Neural progenitor cell (in vitro differentiated cells): ENCODE results near the gene STX2. TPM values are rescaled to one million over a fixed set of nuclear protein-coding genes. Genes with fewer than 3 reads are reported as not detected.
A peak's percentile ranks its signal among the peaks of the same experiment; 100 is the strongest.

Source experiments
- DNase-seq: peaks from one replicate; pipeline ENCODE4 v3.0.0-alpha.2; 2016; ENCODE audit warnings: low spot score
- H2AFZ ChIP-seq: fragments of 200-600 bp; sonication (generic); replicated peaks from 2 replicates; pipeline ENCODE4 v1.6.1; 2016; ENCODE audit warnings: antibody characterized with exemption
- H3F3A ChIP-seq: fragments of 200-600 bp; sonication (generic); 2 replicates; pipeline ENCODE4 v1.6.1; 2016; ENCODE audit warnings: antibody characterized with exemption, low read depth
- H3K27ac ChIP-seq: fragments of 200-600 bp; sonication (generic); 2 replicates; pipeline ENCODE4 v1.5.1; 2016; ENCODE audit warnings: mild to moderate bottlenecking
- H3K27me3 ChIP-seq: fragments of 200-600 bp; sonication (generic); 2 replicates; pipeline ENCODE4 v1.6.1; 2016; ENCODE audit warnings: mild to moderate bottlenecking, moderate library complexity
- H3K36me3 ChIP-seq: fragments of 200-600 bp; sonication (generic); 2 replicates; pipeline ENCODE4 v1.5.1; 2016
- H3K4me1 ChIP-seq: fragments of 200-600 bp; sonication (generic); 2 replicates; pipeline ENCODE4 v1.6.1; 2016; ENCODE audit warnings: mixed run types
- H3K4me2 ChIP-seq: fragments of 200-600 bp; sonication (generic); 2 replicates; pipeline ENCODE4 v1.6.1; 2016
- H3K4me3 ChIP-seq: fragments of 200-600 bp; sonication (generic); 2 replicates; pipeline ENCODE4 v1.5.1; 2016
- H3K79me2 ChIP-seq: fragments of 200-600 bp; sonication (generic); 2 replicates; pipeline ENCODE4 v1.6.1; 2016; ENCODE audit warnings: low read depth
- H3K9ac ChIP-seq: fragments of 200-600 bp; sonication (generic); 2 replicates; pipeline ENCODE4 v1.6.1; 2016
- H3K9me3 ChIP-seq: fragments of 200-600 bp; sonication (generic); 2 replicates; pipeline ENCODE4 v1.5.1; 2016; ENCODE audit warnings: low read depth
- H4K20me1 ChIP-seq: fragments of 200-600 bp; sonication (generic); 2 replicates; pipeline ENCODE4 v1.6.1; 2016; ENCODE audit warnings: low read depth
- H3K27ac Mint-ChIP-seq: 3 replicates; pipeline ENCODE4 v1.8.0; 2021; ENCODE audit warnings: mixed read lengths
- H3K27me3 Mint-ChIP-seq: 2 replicates; pipeline ENCODE4 v1.8.0; 2022; ENCODE audit warnings: low read depth, mild to moderate bottlenecking, inconsistent platforms, moderate library complexity, mixed read lengths; ENCODE audit not compliant: insufficient read depth
- H3K36me3 Mint-ChIP-seq: 3 replicates; pipeline ENCODE4 v1.8.0; 2021; ENCODE audit warnings: mixed read lengths
- H3K4me1 Mint-ChIP-seq: 3 replicates; pipeline ENCODE4 v1.8.0; 2021; ENCODE audit warnings: mixed read lengths
- H3K4me3 Mint-ChIP-seq: 3 replicates; pipeline ENCODE4 v1.8.0; 2021; ENCODE audit warnings: mild to moderate bottlenecking, moderate library complexity, mixed read lengths
- H3K9me3 Mint-ChIP-seq: 3 replicates; pipeline ENCODE4 v1.8.0; 2020; ENCODE audit warnings: mixed read lengths
- EZH2 ChIP-seq: fragments of 200-600 bp; sonication (generic); IDR thresholded peaks from 2 replicates; pipeline ENCODE4 v1.6.1; 2017; ENCODE audit warnings: antibody characterized with exemption, mild to moderate bottlenecking, moderate library complexity
- EZH2phosphoT487 ChIP-seq: fragments of 200-600 bp; sonication (generic); IDR thresholded peaks from 2 replicates; pipeline ENCODE4 v1.6.1; 2017; ENCODE audit warnings: antibody characterized with exemption
- total RNA-seq: library from RNA; depleted of rRNA; stranded (reverse); fragments of >200 nt; gene quantifications from 2 replicates; pipeline ENCODE4 v1.2.3, GENCODE V29; 2015; ENCODE audit warnings: low replicate concordance
- TF ChIP-seq, protein P1 (sequence below): fragments of 200-600 bp; sonication (generic); IDR thresholded peaks from 2 replicates; pipeline ENCODE4 v1.5.1; 2017; ENCODE audit warnings: antibody characterized with exemption, mild to moderate bottlenecking

The STX2 gene
- total RNA-seq, 1 donor from 2014 or later = 44.0 TPM

DNA sequence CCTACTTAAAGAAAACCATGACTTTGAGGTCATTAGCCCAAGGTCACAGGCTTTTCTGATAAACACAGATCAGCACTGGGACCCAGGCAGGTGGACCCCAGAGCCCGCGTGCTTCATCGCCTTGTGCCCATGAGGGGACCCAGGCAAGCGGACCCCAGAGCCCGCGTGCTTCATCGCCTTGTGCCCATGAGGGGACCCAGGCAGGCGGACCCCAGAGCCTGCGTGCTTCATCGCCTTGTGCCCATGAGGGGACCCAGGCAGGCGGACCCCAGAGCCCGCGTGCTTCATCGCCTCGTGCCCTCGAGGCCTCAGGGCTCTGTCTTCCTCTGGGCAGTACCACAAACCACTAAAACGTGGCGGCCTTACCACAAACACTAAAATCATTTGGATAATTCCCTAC is 31.7 kb downstream of the STX2 start:
- H3K27ac Mint-ChIP-seq = no peak overlapping the region

DNA sequence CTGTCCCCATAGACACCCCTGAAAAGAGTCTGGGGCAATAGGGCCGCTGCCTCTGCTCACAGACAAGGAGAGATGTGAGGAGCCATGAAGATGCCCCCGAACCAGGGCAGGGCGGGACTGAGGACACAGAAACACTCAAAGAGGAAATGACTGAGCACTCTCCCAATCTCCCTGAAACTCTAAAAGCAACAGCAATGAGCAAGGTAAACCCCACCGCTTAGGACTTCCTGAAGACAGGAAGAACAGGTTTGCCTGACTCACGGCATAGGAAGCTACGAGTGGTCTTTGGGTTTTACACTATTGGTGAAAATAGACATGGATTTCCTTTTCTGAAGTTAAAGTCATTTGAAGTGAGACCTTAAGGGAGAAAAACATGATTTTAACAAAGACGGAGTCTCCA is 32.5 kb downstream of the STX2 start:
- Mint-ChIP-seq H3K27me3 (peaks cover 2% of the 10 kb centered on the region), H3K9me3 (no peaks in the 10 kb centered on the region), H3K4me1 (no peaks in the 10 kb centered on the region), H3K27ac (peak overlapping the region; percentile 18), H3K36me3 (peaks cover 51% of the 10 kb centered on the region), H3K4me3 (no peak overlapping the region)
- Histone ChIP-seq H2AFZ (no peak overlapping the region), H3F3A (no peaks in the 10 kb centered on the region), H3K4me1 (no peaks in the 10 kb centered on the region), H3K27me3 (no peaks in the 10 kb centered on the region), H3K36me3 (no peaks in the 10 kb centered on the region), H3K4me3 (no peak overlapping the region), H3K9ac (no peak overlapping the region), H3K79me2 (no peaks in the 10 kb centered on the region), H3K27ac (no peak overlapping the region), H3K9me3 (no peaks in the 10 kb centered on the region), H4K20me1 (no peaks in the 10 kb centered on the region), H3K4me2 (no peak overlapping the region)
- DNase-seq = no peak
- TF ChIP-seq, protein P1, sequence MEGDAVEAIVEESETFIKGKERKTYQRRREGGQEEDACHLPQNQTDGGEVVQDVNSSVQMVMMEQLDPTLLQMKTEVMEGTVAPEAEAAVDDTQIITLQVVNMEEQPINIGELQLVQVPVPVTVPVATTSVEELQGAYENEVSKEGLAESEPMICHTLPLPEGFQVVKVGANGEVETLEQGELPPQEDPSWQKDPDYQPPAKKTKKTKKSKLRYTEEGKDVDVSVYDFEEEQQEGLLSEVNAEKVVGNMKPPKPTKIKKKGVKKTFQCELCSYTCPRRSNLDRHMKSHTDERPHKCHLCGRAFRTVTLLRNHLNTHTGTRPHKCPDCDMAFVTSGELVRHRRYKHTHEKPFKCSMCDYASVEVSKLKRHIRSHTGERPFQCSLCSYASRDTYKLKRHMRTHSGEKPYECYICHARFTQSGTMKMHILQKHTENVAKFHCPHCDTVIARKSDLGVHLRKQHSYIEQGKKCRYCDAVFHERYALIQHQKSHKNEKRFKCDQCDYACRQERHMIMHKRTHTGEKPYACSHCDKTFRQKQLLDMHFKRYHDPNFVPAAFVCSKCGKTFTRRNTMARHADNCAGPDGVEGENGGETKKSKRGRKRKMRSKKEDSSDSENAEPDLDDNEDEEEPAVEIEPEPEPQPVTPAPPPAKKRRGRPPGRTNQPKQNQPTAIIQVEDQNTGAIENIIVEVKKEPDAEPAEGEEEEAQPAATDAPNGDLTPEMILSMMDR = no peak
- TF ChIP-seq EZH2phosphoT487 = no peak
- TF ChIP-seq EZH2 = no peak

More for the DNA sequence above, 31.7 kb downstream of the STX2 start:
- no peaks in the 10 kb centered on the region for H3K27me3 ChIP-seq
- no peak for DNase-seq
- Mint-ChIP-seq H3K4me3 (no peak overlapping the region), H3K36me3 (peaks cover 49% of the 10 kb centered on the region), H3K27me3 (peaks cover 2% of the 10 kb centered on the region), H3K4me1 (peaks cover 1% of the 10 kb centered on the region), H3K9me3 (no peaks in the 10 kb centered on the region)
- peaks cover 5% of the 10 kb centered on the region for H3K36me3 ChIP-seq
- no peaks in the 10 kb centered on the region for H3F3A ChIP-seq
- no peaks in the 10 kb centered on the region for H3K79me2 ChIP-seq
- H2AFZ ChIP-seq = no peak overlapping the region
- peaks cover 1% of the 10 kb centered on the region for H3K4me1 ChIP-seq
- no peaks in the 10 kb centered on the region for H4K20me1 ChIP-seq
- no peak overlapping the region for H3K4me2 ChIP-seq
- H3K27ac ChIP-seq = no peak overlapping the region
- H3K9ac ChIP-seq = no peak overlapping the region
- H3K4me3 ChIP-seq = no peak overlapping the region
- no peak for TF ChIP-seq EZH2phosphoT487
- TF ChIP-seq, protein P1 = no peak
- TF ChIP-seq EZH2 = no peak
- H3K9me3 ChIP-seq = no peaks in the 10 kb centered on the region

DNA sequence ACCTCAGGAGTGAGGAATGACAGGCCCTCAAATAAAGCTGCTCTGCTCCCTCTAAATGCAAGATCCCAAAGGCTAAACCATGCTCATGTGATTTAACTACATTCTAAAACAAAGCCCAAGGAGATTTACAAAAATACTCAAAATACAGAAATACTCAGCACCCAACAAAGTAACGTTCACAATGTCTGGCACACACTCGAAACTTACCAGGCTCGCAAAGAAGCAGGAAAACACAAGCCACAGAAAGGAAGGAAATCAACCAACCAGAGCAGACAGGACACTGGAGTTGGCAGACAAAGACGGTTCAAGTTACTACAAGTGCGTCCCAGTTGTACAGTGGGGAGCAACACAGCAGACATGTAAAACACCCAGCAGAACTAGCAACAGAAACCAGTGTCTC is 33.4 kb downstream of the STX2 start:
- H3K4me3 ChIP-seq = no peak overlapping the region
- Mint-ChIP-seq H3K36me3 (peaks cover 48% of the 10 kb centered on the region), H3K27me3 (peaks cover 2% of the 10 kb centered on the region), H3K4me3 (no peak overlapping the region), H3K27ac (no peak overlapping the region), H3K4me1 (no peaks in the 10 kb centered on the region), H3K9me3 (no peaks in the 10 kb centered on the region)
- no peak overlapping the region for H2AFZ ChIP-seq
- H4K20me1 ChIP-seq = no peaks in the 10 kb centered on the region
- DNase-seq = no peak
- H3F3A ChIP-seq = no peaks in the 10 kb centered on the region
- no peak overlapping the region for H3K27ac ChIP-seq
- H3K79me2 ChIP-seq = no peaks in the 10 kb centered on the region
- TF ChIP-seq EZH2 (no peak), EZH2phosphoT487 (no peak)
- TF ChIP-seq, protein P1 = no peak
- no peaks in the 10 kb centered on the region for H3K9me3 ChIP-seq
- no peaks in the 10 kb centered on the region for H3K4me1 ChIP-seq
- H3K36me3 ChIP-seq = no peaks in the 10 kb centered on the region
- H3K9ac ChIP-seq = no peak overlapping the region
- no peak overlapping the region for H3K4me2 ChIP-seq
- no peaks in the 10 kb centered on the region for H3K27me3 ChIP-seq
